Measurements from ENCODE around the gene GRAMD1C.

GRCh38 chr3:113948015-113948917 is 109.7 kb downstream of the GRAMD1C start:
- TF ChIP-seq CTCF (IDR thresholded peaks at IDR 0.05) (no peak), POLR2A (IDR thresholded peaks at IDR 0.05) (no peak), POLR2AphosphoS5 (IDR thresholded peaks at IDR 0.05) (no peak)
